Mononuclear cell (primary cell): Measurements from ENCODE around the gene SGSM2. TPM values are rescaled to one million over a fixed set of nuclear protein-coding genes. Genes with fewer than 3 reads are reported as not detected.

ENCODE experiments used
- H3K27me3 ChIP-seq: 2 replicates; pipeline ENCODE4 v1.6.0; 2011; ENCODE audit warnings: low read length, control low read depth; ENCODE audit not compliant: insufficient read depth
- H3K4me1 ChIP-seq: 2 replicates; pipeline ENCODE4 v1.5.1; 2011; ENCODE audit warnings: mild to moderate bottlenecking, low read length, control low read depth; ENCODE audit not compliant: insufficient read depth
- H3K4me3 ChIP-seq: 2 replicates; pipeline ENCODE4 v1.5.1; 2011; ENCODE audit warnings: mild to moderate bottlenecking, low read length, moderate library complexity
- H3K9me3 ChIP-seq: 2 replicates; pipeline ENCODE4 v1.5.1; 2011; ENCODE audit warnings: low read depth, mild to moderate bottlenecking, control low read depth, low read length
- total RNA-seq: library from RNA; depleted of rRNA; stranded (reverse); fragments of >200 nt; gene quantifications from one replicate; pipeline ENCODE4 v1.2.3, GENCODE V29; 2012

The SGSM2 gene
- total RNA-seq, 1 donor, result 52.9 TPM

DNA sequence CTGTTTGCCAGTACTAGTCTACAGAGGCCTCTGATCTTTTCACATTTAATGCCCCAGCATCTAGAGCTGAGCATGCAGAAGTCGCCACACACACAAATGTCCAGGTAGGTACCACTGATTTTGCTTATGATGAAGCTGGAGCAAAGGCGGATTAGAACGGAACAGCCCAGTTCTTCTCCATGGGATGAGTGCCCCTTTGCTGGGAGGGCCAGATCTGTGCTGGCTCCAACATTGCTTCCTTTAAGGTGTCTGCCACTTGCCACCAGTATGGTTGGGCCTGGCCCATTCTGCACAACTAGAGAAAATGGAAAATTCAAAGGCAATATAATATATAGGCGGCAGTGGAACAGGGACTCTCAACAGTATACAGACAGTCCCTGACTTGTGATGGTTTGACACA, 65.7 kb downstream of the SGSM2 start:
- H3K4me1 ChIP-seq, result peaks cover 55% of the 10 kb centered on the region

DNA sequence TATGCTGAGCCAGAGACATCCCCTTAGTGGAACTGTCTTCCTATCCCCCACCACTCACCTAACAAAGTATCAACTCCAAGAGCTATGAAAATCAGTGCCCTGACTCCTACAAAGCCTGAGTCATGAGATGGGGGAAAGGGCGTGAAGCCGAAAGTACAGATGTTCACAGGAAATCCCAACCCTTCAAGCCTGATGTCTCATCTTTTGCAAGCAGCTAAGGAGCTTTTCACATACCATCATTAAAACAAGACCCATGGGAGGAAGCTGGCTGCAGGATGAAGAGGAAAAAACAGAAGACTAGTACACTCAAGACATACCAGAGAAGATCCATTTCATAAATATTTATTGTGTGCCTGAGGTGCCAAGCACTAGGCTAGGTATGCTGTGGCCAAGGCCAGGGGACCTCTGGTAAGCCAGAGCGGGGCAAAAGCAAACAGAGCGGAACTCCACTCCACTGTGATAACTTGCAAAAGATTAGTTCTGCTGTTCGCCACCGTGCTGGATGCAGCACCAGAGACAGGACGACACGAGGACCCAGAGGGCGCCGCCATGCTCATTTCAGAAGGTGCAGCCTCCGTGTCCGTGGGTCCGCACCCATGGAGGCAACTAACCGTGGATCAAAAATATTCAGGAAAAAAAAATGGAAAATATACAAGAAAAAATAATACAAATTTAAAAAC, 68.1 kb downstream of the SGSM2 start:
- no peaks in the 10 kb centered on the region for H3K27me3 ChIP-seq
- H3K4me3 ChIP-seq, result no peak overlapping the region
- no peaks in the 10 kb centered on the region for H3K9me3 ChIP-seq
- H3K4me1 ChIP-seq, result peaks cover 41% of the 10 kb centered on the region

More for the DNA sequence above, 65.7 kb downstream of the SGSM2 start:
- Histone ChIP-seq H3K4me3 (no peak overlapping the region), H3K27me3 (no peaks in the 10 kb centered on the region), H3K9me3 (no peaks in the 10 kb centered on the region)

DNA sequence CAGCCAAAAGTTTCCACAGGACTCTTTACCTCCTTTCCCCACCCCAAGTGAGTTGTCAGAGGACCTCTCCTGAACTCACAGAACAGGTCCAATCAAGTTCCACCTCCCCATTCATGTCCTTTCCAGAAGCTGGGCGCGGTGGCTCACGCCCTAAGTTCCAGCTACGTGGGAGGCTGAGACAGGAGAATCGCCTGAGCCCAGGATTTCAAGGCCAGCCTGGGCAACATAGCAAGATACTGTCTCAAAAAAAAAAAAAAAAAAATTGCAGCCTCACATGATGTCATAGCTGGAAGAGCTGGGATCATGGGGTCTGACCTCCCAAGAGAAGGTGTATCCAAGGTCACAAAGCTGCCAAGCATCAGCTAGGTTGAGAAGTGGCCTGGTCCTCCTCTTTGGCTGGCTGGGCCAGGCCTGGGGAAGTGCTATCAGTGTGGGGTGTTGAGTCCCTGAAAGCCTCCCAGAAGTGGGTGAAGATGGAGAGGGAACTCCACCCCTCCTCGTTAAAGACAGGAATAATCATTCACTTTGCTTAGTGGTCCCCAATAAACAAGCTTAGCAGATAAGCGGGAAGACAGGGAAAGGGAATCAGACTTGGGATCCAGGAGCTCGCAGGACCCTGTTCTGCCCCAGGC, 69.1 kb downstream of the SGSM2 start:
- Histone ChIP-seq H3K27me3 (no peaks in the 10 kb centered on the region), H3K4me3 (no peak overlapping the region), H3K4me1 (peaks cover 41% of the 10 kb centered on the region), H3K9me3 (no peaks in the 10 kb centered on the region)

DNA sequence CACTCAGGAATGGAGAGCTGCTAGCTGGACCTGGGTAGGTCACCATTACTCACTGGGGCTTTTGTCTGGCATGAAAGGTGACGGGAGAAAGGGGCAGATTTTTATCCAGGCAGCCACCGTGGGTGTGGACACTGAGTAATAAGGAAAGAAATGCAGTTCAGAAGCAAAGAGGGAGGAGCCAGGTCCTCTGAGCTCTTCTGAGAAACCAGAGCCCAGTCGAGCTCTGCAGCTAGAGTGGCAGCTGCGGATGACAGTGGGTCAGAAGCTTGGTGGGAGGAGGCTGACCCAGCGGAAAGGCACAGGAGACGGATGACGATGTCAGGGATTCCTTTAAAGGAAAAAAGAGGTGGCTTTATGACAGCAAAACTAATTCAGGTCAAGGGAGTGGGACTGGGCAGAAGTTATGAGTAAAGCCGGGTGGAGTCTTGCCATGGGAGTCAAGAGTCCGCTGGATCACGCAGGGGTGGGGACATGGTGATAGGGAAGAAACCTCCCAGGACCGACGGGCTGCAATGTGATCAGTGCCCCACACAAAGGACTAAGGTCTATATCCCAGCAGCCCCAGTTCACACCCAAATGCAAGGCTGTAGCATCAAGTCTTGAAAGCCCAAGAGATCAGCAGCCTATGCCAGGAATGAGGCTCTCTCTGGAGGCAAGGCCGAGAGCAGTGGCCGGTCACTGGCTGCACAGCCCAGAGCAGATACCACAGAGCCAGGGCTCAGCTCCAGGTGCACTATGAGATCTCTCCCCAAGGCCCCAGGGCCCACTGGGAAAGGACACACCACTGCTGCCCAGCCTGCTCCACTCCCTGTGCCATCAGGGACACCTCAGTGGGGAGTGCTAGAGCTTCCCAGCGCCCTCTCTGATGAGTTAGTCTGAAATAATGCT, 69.8 kb downstream of the SGSM2 start:
- Histone ChIP-seq H3K9me3 (no peaks in the 10 kb centered on the region), H3K4me1 (peaks cover 41% of the 10 kb centered on the region), H3K4me3 (no peak overlapping the region), H3K27me3 (no peaks in the 10 kb centered on the region)

DNA sequence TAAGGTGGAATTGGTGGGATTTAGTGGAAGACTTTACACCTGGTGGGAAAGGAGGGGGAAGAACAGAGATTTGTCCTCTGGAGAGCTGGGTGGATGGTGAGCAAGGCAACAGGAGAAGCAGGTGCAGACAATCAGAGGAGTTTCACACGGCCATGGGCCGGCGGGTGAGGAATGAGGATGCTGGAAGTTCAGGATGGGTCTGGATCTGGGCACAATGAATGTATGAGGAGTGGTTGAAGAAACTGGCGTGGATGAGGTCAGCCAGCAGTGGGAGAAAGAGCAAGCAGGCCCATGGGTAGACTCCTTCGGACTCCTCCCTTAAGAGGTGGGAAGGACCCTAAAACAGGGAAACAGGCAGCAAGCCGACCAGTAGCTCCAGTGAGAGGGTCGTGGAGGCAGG, 73.7 kb downstream of the SGSM2 start:
- Histone ChIP-seq H3K4me3 (no peak overlapping the region), H3K27me3 (no peaks in the 10 kb centered on the region), H3K4me1 (peaks cover 7% of the 10 kb centered on the region), H3K9me3 (no peaks in the 10 kb centered on the region)

DNA sequence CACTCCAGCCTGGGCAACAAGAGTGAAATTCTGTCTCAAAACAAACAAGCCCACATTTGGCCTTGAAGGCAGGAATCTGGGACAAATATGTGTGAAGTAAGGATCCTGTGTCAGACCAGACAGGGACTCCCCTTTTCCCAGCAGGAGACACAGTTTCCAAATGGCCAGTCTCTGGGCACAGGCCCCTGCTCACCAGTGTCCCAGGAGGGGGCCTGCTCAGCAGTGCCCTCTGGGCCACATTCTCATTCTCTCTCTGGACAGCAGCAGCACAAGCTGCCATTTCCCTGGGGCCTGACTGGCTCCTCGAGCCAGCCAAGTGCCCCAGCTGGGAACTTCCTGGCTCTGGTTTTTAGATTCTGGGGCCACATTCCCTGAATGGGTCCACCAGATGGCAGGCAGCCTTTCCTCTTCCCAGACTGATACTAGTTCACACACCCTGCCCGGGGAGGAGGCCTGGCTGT, 75.3 kb downstream of the SGSM2 start:
- Histone ChIP-seq H3K27me3 (no peaks in the 10 kb centered on the region), H3K9me3 (no peaks in the 10 kb centered on the region), H3K4me1 (peaks cover 8% of the 10 kb centered on the region), H3K4me3 (no peak overlapping the region)

DNA sequence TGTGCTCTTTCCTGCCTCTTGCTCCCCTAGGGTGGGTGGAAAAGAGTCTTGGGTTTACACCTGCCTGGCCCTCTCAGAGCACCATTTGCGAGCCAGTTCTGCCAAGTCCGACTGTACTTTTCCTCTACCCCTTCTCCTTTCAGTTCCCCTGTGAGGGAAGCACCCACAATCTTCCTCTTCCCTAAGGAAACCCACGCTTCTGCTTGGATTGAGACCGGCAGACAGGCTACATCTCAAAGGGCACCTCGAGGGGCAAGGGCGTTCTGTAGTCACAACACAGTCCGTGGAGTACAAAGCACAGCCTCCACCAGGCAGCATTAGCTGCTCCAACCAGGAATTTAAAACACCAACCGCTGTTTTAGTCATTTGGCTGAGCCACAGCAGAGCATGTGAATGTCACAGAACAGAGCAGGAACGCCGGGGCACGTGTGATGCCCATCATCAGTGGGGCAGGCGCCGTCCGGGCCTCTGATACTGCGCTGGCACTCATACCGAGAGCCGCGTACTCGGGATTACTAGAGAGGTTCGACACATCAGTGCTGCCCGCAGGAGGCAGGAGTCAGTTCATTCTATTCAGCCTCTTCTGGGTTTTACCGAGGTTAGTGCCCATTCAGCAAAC, 77.3 kb downstream of the SGSM2 start:
- Histone ChIP-seq H3K9me3 (no peaks in the 10 kb centered on the region), H3K27me3 (no peaks in the 10 kb centered on the region), H3K4me1 (peaks cover 8% of the 10 kb centered on the region), H3K4me3 (no peak overlapping the region)

DNA sequence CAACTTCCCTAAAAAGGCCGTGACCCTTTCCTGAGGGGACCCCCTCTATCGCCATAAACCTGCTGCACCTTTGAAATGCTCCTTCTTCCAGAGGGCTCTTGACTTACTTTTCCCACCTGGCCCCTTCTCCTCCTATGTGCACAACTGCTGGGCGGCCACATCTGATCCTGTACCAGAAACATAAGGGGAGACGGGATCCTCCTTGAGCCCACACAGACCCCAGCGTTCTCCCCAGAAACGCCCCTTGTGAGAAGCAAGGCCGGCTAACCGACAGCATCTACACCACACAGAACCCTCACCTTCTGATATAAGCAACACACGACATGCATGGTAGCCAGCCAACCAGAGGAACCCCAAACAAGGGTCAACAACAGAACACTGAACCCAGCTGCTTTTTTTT, 77.8 kb downstream of the SGSM2 start:
- H3K27me3 ChIP-seq, result no peaks in the 10 kb centered on the region
- peaks cover 8% of the 10 kb centered on the region for H3K4me1 ChIP-seq
- no peak overlapping the region for H3K4me3 ChIP-seq
- H3K9me3 ChIP-seq, result no peaks in the 10 kb centered on the region

DNA sequence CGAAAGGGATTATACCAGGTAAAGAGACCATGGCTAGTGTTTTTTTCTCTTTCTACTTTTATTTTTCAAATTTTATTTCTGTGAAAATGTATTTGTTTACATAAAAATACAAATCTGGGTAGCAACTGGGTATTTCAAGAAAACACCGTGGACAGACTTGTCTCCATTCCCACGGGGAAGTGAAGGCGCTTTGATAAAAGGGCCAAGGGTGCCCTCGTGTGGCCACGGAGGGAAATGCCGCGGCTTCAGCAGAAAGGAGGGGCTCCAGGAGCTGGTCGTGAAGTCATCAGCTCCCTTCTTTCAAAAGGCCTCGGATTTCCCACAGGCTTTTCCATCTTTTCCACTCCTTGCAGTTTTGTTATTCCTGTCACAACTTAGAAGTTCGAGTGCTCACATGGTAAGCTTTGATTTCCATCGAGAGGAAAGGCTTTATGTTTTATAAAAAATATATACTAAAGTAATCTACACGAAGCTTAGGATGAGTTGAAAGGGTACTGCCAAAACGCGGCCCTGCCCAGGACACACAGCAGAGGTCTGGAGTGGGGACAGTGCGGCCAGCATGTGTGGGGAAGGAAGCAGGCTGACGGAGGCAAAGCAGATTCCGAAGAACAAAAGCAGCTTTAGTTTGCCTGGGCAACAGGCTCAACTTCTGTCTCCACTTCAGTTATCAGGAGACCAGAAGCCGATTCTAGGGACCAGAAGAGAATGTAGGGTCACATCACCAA, 78.9 kb downstream of the SGSM2 start:
- H3K9me3 ChIP-seq, result no peaks in the 10 kb centered on the region
- no peak overlapping the region for H3K4me3 ChIP-seq
- no peaks in the 10 kb centered on the region for H3K27me3 ChIP-seq
- H3K4me1 ChIP-seq, result peaks cover 8% of the 10 kb centered on the region

DNA sequence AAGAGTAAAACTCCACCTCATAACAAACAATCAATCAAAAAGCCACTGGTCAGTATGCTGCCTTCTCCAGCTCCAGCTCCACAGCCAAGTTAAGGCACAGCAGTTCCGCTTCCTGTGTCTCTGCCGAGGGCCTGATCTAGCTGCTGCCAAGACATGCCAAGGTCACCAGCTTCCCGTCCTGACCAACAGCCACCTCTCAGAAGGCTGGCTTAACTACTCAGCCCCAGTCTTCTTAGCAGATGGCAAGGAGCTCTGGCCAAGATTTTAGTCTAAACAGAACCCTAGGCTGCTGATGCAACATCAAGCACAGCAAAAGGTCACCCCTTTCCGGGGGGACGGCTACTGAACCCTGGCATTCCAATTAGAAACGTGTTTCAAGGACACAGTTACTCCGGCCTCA, 81.3 kb downstream of the SGSM2 start:
- Histone ChIP-seq H3K4me1 (peaks cover 8% of the 10 kb centered on the region), H3K9me3 (no peaks in the 10 kb centered on the region), H3K4me3 (no peak overlapping the region), H3K27me3 (no peaks in the 10 kb centered on the region)

DNA sequence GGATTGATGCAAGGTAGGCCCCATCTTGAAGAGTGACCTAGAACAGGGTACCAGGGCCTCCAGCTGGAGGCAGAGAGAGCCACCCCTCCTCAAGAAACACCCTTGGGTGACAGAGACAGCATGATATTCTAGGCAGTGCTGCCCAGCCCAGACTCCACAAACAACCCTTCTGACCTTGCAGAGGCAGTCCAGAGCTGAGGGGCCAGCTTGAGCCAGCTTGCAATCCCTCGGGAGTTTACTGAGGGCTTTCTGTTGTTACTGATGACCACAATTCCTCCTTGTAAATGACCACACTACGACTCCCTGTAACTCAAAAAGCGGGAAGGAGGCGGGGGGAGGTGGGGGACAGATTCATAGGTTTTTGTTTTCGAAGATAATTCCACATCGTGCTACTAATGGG, 82.2 kb downstream of the SGSM2 start:
- Histone ChIP-seq H3K4me3 (no peak overlapping the region), H3K4me1 (peaks cover 8% of the 10 kb centered on the region), H3K9me3 (no peaks in the 10 kb centered on the region)

DNA sequence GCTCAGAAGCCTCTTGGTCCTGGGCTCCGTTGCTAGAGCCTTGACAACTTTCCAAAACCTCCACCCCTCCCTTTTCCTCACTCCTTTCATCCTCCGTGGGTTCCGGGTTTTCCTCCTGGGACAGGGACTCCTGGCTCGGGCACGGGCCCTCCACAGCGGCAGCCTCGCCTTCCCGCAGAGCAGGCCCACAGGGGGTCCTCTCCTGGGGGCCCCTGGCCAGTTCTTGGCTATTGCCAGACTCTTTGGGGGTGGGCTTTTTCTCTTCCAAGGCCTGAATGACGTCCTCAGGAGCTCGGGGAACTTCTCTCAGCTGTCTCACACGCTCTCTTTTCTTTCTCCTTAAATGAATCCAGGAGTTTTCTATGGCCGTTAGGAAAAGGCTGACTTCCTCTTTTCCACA, 82.9 kb downstream of the SGSM2 start:
- Histone ChIP-seq H3K9me3 (no peaks in the 10 kb centered on the region), H3K27me3 (no peaks in the 10 kb centered on the region), H3K4me3 (no peak overlapping the region), H3K4me1 (peaks cover 8% of the 10 kb centered on the region)

More for the DNA sequence above, 82.2 kb downstream of the SGSM2 start:
- no peaks in the 10 kb centered on the region for H3K27me3 ChIP-seq

DNA sequence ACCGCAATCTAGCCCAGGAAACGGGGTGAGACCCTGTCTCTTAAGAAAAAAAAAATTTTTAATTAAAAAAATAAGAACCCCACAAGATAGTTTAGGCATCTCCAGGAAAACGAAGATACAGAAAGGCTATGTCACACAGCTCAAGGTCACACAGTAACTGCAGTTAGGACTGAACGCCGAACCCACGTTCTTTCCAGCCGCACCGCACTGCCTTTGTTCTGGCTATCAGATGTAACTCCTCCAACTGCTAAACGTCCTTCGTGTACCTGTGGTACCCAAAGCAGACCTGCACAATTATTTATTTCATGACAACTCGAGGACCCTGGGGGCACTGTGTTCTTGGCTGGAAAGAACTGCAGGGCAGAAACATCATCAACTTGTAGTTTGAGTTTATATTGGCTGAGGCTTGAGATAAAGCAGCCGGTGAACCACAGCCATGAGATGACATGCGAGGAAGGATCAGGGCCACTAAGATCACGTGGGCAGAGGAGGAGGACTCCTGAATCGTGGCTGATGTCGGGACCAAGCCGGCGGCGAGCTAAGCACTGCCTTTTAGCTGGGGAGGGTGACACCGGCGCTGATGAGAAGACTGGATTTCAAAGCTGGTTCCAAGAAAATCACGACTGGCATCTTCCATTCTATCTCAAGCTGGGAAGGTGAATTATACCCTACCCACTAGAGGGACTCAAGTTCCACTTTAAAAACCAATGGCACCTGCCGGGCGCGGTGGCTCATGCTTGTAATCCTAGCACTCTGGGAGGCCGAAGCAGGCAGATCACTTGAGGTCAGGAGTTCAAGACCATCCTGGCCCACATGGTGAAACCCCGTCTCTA, 84.2 kb downstream of the SGSM2 start:
- Histone ChIP-seq H3K4me1 (no peaks in the 10 kb centered on the region), H3K9me3 (no peaks in the 10 kb centered on the region), H3K4me3 (no peak overlapping the region), H3K27me3 (no peaks in the 10 kb centered on the region)

DNA sequence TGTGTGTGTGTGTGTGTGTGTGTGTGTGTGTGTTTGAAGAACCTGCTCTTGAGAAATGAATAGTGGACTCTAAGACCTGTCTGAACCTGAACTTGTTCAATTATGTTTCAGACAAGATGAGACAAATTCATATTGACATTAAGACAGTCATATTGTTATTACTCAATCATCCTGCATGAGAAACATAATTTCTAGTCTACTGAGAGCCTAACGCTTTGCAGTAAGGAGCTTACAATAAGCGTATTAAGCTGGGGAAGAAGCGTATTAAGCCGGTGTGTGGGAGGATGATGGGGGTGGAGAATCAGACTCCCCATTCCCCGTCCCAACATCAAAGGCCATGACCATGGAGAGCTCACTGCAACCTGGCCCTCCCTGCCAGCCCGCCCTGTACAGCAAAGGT, 86.0 kb downstream of the SGSM2 start:
- Histone ChIP-seq H3K27me3 (no peaks in the 10 kb centered on the region), H3K4me3 (no peak overlapping the region), H3K4me1 (no peaks in the 10 kb centered on the region), H3K9me3 (no peaks in the 10 kb centered on the region)
